ENCODE data around the gene RASEF.

The RASEF gene

DNA sequence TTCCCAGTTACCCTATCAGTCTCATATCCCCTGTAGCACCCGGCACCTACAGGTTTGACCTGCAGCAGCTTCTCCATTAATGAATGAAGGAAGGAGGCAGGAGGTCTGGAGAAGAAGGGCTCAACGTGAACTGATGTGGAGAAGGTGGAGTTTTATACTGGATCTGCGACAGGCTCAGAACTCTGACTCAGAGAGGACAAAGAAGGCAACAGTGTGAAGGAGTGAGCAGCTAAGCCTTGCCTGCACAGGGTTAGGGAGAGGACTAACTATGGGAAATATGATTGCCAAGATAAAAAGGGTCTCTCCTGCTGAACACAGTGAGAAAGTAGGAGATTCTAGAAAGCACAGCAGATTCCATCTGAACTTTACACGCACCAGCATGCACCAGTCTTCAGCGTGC is 23.6 kb downstream of the RASEF start:
- Histone ChIP-seq H3K4me3 (ENCODE audit: insufficient read depth, low read length, poor library complexity, severe bottlenecking) (no peak overlapping the region), H3F3A (ENCODE audit: insufficient read depth) (no peaks in the 10 kb centered on the region), H3K27ac (ENCODE audit: low read depth, low read length) (no peak overlapping the region), H3K27me3 (ENCODE audit: low read length) (no peaks in the 10 kb centered on the region), H3K79me2 (ENCODE audit: insufficient read depth, low read length) (no peaks in the 10 kb centered on the region), H3K36me3 (ENCODE audit: low read length) (no peaks in the 10 kb centered on the region), H2AFZ (ENCODE audit: low read depth, low read length, severe bottlenecking) (no peak overlapping the region), H3K9ac (ENCODE audit: low read length) (no peak overlapping the region), H4K20me1 (ENCODE audit: low read depth, low read length) (no peaks in the 10 kb centered on the region), H3K9me3 (ENCODE audit: insufficient read depth, low read length) (no peaks in the 10 kb centered on the region), H3K9me2 (replicated peaks; ENCODE audit: insufficient read depth, low read length) (no peaks in the 10 kb centered on the region), H3K4me2 (ENCODE audit: low read depth, low read length, poor library complexity, severe bottlenecking) (no peak overlapping the region)
- TF ChIP-seq, protein P1, sequence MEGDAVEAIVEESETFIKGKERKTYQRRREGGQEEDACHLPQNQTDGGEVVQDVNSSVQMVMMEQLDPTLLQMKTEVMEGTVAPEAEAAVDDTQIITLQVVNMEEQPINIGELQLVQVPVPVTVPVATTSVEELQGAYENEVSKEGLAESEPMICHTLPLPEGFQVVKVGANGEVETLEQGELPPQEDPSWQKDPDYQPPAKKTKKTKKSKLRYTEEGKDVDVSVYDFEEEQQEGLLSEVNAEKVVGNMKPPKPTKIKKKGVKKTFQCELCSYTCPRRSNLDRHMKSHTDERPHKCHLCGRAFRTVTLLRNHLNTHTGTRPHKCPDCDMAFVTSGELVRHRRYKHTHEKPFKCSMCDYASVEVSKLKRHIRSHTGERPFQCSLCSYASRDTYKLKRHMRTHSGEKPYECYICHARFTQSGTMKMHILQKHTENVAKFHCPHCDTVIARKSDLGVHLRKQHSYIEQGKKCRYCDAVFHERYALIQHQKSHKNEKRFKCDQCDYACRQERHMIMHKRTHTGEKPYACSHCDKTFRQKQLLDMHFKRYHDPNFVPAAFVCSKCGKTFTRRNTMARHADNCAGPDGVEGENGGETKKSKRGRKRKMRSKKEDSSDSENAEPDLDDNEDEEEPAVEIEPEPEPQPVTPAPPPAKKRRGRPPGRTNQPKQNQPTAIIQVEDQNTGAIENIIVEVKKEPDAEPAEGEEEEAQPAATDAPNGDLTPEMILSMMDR (IDR thresholded peaks at IDR 0.05; ENCODE audit: insufficient read depth, low read length, poor library complexity, severe bottlenecking) = no peak
- no peak for TF ChIP-seq EZH2phosphoT487 (conservative IDR thresholded peaks at IDR 0.05; ENCODE audit: low read length)

DNA sequence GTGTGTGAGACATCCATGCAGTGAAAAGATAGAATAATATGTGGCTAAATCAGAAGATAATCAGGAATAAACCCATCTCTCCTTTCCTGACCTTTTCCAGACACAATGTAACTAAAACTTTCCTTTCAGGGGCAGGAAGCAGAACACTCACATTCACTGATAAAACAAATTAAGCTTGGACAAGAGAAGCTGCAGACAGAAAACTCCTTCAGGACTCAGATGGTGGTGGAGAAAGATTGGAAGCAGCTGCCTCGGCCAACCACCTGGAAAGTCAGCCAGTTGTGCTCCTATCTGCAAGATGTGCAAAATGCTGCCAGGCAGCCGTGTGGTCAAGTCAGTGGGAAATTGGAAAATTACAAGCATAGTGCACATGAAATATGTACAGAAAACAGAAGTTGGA is 26.9 kb downstream of the RASEF start:
- no peaks in the 10 kb centered on the region for H3K9me2 ChIP-seq (replicated peaks; ENCODE audit: insufficient read depth, low read length)
- H3K9me3 ChIP-seq (ENCODE audit: insufficient read depth, low read length) = no peaks in the 10 kb centered on the region
- TF ChIP-seq, protein P1 (IDR thresholded peaks at IDR 0.05; ENCODE audit: insufficient read depth, low read length, poor library complexity, severe bottlenecking) = no peak
- no peak for TF ChIP-seq EZH2phosphoT487 (conservative IDR thresholded peaks at IDR 0.05; ENCODE audit: low read length)

DNA sequence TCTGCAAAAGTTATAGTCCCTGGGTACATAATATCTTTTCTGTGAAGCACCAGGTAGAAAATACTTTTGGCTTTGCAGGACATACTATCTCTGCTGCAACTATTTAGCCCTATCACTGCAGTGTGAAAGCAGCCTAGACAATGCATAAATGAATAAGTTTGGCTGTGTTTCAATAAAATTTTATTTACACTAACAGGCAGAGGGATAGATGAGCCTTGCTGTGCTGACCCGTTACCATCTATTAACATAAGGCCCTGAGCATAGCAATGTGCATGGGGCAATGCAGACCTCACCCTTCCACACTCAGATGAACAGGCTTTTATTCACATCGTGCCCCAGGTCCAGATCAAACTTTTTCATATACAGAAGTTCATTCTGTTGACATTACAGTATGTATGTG is 27.8 kb downstream of the RASEF start:
- Histone ChIP-seq H3F3A (ENCODE audit: insufficient read depth) (no peaks in the 10 kb centered on the region), H3K27ac (ENCODE audit: low read depth, low read length) (no peak overlapping the region), H2AFZ (ENCODE audit: low read depth, low read length, severe bottlenecking) (no peak overlapping the region), H3K9ac (ENCODE audit: low read length) (no peak overlapping the region), H3K36me3 (ENCODE audit: low read length) (no peaks in the 10 kb centered on the region), H3K4me3 (ENCODE audit: insufficient read depth, low read length, poor library complexity, severe bottlenecking) (no peak overlapping the region), H3K9me3 (ENCODE audit: insufficient read depth, low read length) (no peaks in the 10 kb centered on the region), H4K20me1 (ENCODE audit: low read depth, low read length) (no peaks in the 10 kb centered on the region), H3K9me2 (replicated peaks; ENCODE audit: insufficient read depth, low read length) (no peaks in the 10 kb centered on the region), H3K4me2 (ENCODE audit: low read depth, low read length, poor library complexity, severe bottlenecking) (no peak overlapping the region), H3K79me2 (ENCODE audit: insufficient read depth, low read length) (no peaks in the 10 kb centered on the region), H3K27me3 (ENCODE audit: low read length) (no peaks in the 10 kb centered on the region)
- TF ChIP-seq, protein P1 (IDR thresholded peaks at IDR 0.05; ENCODE audit: insufficient read depth, low read length, poor library complexity, severe bottlenecking) = no peak
- no peak for TF ChIP-seq EZH2phosphoT487 (conservative IDR thresholded peaks at IDR 0.05; ENCODE audit: low read length)

More for the DNA sequence above, 26.9 kb downstream of the RASEF start:
- Histone ChIP-seq H3K79me2 (ENCODE audit: insufficient read depth, low read length) (no peaks in the 10 kb centered on the region), H4K20me1 (ENCODE audit: low read depth, low read length) (no peaks in the 10 kb centered on the region), H3K4me3 (ENCODE audit: insufficient read depth, low read length, poor library complexity, severe bottlenecking) (no peak overlapping the region), H3F3A (ENCODE audit: insufficient read depth) (no peaks in the 10 kb centered on the region), H3K27me3 (ENCODE audit: low read length) (no peaks in the 10 kb centered on the region), H2AFZ (ENCODE audit: low read depth, low read length, severe bottlenecking) (no peak overlapping the region), H3K36me3 (ENCODE audit: low read length) (no peaks in the 10 kb centered on the region), H3K4me2 (ENCODE audit: low read depth, low read length, poor library complexity, severe bottlenecking) (no peak overlapping the region), H3K27ac (ENCODE audit: low read depth, low read length) (no peak overlapping the region), H3K9ac (ENCODE audit: low read length) (no peak overlapping the region)

Measured in SU-DHL-6 (cell line).